SH-SY5Y (cell line): Measurements from ENCODE around the gene MDFI.

ENCODE experiments used
- GATA2 ChIP-seq: IDR thresholded peaks from 2 replicates; pipeline ENCODE4 v1.6.1; 2011; ENCODE audit warnings: mild to moderate bottlenecking, low read depth, low read length
- GATA3 ChIP-seq: IDR thresholded peaks from 2 replicates; pipeline ENCODE4 v1.6.1; 2011; ENCODE audit warnings: low read depth, mild to moderate bottlenecking, low read length, moderate library complexity

DNA sequence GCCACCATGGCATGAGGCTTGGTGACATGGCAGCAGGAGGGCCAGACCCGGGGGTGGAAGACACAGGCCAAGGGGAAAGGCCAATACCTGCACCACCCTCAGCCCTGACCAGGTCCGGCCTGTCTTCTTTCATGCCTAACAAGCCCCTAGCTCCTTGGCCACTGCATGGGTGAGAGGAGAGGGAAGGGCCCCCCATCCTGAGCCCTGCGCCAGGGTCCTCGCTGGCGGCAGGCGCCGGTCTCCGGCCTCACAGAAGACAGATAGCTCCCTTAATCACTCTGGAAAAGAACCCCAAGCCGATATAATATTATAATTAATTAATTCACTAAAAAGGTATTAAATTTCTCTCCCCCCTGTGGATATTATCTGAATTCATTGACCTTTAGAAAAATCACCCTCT, 41.4 kb downstream of the MDFI start:
- TF ChIP-seq GATA3: no peak
- no peak for TF ChIP-seq GATA2
